Right ventricle myocardium inferior (tissue), 1 donor: Measurements from ENCODE around the gene PRCC. TPM values are rescaled to one million over a fixed set of nuclear protein-coding genes. Genes with fewer than 3 reads are reported as not detected.
A peak's percentile ranks its signal among the peaks of the same experiment; 100 is the strongest.

Source experiments
- ATAC-seq: fragments of 200-7000 bp; cut with Tn5 transposase; one replicate; pipeline ENCODE4 v1.9.1; 2020; ENCODE audit warnings: mild to moderate bottlenecking, moderate library complexity
- DNase-seq: peaks from one replicate; pipeline ENCODE4 v3.0.0; 2021; ENCODE audit errors: missing footprints
- intact Hi-C: fragments of 100-400 bp; cut with DNase I; formaldehyde crosslinking; loops from one replicate; pipeline ENCODE4 v1.11.0; 2022
- total RNA-seq: library from RNA; stranded (reverse); fragmentation: NEBNext Ultra II Directional; extraction: Animal tissue kit (Norgen Biotek cat#: 25700); gene quantifications from one replicate; pipeline ENCODE4 v1.2.1, GENCODE V29; 2021
- donor health status: DM: no; HTN: yes; CAD: no; lungs with severe emphysema.

PRCC gene
- total RNA-seq, 1 donor from 2014 or later: 42.9 TPM

DNA sequence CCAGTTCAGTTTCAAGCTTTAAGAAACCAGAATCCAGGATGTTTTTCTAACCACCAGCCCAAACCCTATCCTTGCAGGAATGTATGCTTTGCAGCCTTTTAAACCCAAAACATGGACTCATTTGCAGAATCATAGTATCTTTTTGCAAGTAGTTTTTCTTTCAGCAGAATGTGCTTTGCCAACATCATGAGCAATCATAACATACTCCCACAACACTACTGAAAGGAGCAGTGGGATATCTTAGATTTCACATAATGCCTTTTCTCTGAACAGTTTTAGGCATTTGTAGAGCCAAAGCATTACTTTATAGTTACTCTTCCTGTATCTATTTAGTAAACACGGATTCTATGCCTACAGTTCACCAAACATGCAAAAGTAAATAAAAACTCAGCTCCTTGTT lies 59.3 kb downstream of the PRCC start:
- ATAC-seq (no peak), DNase-seq (no peak)
- intact Hi-C loops: no loop called here

DNA sequence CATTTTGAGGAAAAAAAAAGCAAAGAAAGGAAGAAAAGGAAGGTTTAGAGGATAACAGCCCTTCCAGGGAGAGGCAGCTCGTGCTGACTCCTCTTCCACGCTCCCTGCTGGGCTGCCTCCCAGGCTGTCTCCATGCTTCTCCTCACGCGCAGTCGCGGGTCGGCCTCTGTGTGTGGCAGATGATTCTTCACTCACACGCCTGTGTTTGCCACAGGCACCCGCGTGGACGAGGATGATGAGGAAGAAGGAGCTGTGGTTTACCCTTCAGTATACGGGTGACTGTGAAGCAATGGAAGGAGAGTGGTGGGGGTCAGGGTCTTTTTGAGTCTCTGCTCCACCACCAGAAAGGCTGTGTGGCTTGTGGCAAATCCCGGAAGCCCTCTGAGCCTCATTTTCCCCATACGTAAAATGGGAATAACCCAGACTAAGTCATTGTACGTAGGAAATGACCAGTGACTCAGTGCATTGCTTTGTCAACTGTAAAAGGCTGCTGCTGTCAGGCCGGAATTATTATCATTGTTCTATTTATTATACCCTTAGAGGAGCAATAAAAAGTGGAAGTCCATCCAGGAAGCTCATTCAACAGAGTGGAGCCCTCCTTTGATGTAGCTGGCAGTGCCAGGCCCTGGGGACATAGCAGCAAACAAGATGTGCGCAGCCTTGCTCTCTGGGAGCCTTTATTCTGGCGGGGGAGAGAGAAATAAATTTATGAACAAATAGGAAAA lies 61.2 kb downstream of the PRCC start:
- no peak for DNase-seq
- intact Hi-C loops: no loop called here
- no peak for ATAC-seq

DNA sequence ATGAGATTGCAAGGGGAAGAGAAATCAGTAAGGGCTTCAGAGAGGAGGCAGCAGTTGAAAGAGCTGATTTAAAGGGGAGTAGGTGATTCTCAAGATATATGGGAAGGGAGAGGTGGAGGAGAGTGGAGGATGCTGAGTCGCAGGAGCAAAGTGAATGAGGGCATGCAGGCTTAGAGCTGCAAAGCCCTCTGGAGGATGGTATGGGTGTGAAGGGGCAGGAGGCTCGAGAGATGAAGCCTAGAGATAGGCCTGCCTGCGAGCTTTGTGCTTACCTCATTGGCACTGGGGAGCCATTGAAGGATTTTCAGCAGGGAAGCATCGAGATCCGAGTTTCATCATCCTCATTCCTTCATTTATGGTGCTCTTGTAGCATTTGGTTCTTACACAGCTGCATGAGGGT lies 65.1 kb downstream of the PRCC start:
- no peak for DNase-seq
- intact Hi-C loops: no loop called here
- ATAC-seq: no peak

DNA sequence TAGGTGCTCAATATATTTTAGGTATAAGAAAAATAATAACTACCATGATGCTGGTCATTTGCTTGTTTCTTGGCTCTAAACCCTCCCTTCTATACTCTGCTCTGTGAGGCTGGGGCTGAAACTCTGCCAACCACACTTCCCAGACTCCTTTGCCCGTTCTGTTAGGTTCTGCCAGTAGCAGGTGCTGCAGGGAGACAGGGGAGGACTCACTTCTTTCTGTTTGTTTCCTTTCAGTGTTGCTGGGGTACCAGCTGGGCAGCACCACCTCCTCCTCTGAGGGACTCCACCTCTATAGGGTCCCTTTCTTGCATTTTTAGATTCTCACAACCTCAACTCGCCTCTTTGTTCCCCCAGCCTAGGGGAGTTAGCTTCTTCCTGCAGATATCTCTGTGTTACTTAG lies 66.3 kb downstream of the PRCC start:
- intact Hi-C loops: no loop called here
- ATAC-seq (peak; percentile 41), DNase-seq (no peak)

DNA sequence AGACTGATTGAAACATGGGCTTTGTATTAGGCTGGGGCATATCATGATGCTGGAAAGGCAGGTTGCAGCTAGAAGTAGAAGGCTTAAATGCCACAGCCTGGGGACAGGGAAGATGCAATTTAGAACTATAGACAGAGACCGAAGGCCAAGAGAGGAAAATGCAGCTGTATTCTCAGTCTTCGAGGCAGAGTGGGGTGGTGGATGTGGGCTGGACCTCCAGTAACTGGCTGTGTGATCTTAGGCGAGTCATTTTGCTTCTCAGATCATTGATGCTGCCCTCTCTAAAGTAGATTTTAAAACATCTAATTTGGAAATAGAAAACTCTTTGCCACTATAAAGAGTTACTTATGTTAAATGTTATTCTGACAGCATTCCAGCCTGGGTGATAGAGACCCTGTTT lies 67.0 kb downstream of the PRCC start:
- DNase-seq (no peak), ATAC-seq (no peak)
- intact Hi-C loops: no loop called here

DNA sequence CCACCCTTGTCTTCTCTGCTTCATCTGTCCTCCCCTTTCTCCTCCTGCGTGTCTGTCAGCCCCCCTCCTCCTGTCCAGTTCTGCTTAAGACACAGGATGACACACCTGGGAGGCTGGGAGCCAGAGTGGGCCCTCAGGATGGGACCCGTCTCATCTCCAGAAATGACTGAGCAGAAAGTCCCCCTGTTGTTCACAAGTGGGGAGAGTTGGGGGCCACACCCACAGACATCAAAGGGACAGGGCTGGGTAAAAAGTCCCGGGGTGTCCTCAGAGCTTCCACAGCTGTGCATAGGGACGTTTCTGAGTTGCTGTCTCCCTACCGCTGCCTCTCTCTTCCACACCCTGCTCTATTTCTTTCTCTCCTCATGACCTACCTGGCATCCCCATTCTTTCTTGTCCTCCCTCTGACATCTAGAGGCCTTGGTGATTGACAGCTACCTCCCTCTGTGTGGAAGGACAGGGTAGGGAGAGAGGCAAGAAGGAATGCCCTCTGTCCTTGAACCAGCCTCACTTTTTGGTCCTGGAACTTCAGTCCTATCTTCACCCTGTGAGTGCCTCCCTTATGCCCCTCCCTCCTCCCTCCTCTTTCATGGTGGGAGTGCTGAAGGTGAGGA lies 68.8 kb downstream of the PRCC start:
- DNase-seq: no peak
- intact Hi-C loops: loop anchor here (5.0 kb wide), 1 partner anchor 91 kb away; no protein-coding TSS in a partner anchor
- no peak for ATAC-seq

DNA sequence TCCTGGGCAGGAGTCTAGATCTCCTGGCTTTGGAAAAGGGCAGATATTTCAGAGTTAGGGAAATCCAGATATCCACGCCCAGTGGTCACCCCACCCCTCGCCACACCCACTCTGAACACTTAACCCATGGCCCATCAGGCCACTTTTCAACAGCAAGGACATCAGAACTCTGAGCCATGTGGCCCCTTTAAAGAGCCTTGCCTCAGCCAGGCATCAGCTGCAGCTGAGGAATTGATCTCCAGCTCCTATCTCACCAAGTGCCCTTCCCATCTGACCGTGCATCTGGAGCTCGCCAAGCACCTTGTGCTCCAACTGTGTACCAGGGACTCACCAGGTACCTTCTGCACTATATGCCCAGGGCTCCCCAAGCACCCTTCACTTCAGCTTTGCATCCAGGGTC lies 69.6 kb downstream of the PRCC start:
- intact Hi-C loops: loop anchor here (5.0 kb wide), 1 partner anchor 90 kb away; no protein-coding TSS in a partner anchor
- ATAC-seq (no peak), DNase-seq (no peak)

DNA sequence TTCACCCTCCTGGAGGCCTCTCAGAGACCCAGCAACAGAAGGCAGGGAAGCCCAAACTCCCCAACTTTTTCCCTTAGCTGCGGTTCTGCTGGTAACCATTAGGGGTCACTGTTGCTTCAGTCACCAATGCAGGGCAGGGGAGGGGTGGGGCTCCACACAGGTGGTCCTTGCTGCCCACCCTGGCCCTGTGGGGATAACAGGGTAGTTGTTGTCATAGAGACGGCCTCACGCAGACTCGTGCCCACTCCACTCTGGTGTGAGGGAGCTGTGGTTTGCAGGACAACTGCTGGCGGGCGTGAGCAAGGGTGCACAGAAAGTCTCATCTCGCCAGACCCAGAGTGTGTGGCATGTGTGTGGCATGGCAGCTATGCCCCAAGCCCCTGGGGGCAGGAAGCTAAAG lies 71.6 kb downstream of the PRCC start:
- intact Hi-C loops: loop anchor here (1.0 to 5.0 kb wide), 2 partner anchors 21 to 88 kb away; partner anchors contain the start of gene NTRK1
- DNase-seq (no peak), ATAC-seq (no peak)

DNA sequence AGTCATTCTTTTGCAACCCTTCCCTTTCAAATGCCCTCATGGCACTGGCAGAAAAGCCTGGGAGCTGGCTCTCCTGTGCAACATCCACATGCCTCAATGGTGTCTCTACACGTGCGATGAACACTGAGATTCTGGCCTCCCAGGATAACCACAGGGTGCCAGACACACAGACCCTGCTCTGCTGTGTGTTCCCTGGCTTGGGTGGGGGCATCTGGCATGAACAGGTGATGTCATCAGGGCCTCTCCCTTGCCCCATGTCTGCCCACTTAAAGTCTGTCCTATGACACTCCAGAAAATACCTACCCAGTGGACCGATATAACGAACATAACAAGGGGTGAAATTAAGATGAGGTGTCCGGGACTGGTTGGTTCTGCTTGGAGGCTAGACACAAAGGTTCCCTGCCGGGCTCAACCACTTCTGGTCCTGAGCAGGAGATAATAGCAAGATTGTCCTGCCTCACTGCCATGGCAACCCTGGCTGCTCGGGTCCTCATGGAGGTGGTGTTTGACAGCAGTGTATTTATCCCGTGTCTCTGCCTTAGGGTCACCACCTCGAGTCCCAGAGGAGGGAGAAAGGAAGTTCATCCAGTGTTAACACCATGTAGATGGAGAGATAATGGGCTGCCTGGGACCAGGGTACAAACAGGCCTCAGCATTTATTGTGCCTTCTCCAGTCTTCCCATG lies 72.2 kb downstream of the PRCC start:
- intact Hi-C loops: loop anchor here (1.0 to 5.0 kb wide), 3 partner anchors 21 to 88 kb away; partner anchors contain the start of gene NTRK1
- no peak for ATAC-seq

DNA sequence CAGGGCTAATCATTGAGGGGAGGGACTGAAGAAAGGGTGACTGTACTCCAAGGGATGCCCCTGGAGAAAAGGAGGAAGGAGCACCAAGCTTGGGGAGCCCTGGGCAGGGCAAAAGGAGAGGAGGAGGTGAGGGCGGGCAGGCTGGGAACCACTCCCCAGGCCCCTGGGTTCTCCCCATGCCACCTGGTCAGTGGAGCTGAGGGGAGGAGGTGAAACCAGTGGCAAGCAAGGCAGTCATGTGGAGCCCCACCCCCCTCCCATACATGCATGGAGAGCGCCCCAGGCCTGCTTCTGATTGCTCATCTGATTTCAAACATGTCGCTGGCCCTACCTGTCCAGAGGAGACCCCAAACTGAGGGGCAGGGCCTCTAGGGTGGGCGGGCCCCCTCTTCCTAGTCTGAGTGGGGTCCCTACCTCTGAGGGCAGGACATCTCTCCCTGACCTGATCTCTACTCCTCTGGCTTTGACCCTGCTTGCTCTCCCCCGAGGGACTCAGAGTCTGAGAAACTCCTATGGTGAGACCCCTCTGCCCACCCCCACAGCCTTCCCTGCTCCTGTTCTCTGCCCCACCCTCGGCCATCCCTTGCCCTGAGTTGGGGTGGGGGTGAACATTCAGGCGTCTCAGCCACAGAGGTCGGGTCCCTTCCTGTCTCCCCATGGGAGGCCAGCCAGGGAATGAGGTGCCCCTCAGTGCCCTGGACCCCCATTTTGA lies 73.0 kb downstream of the PRCC start:
- DNase-seq (no peak), ATAC-seq (no peak)
- intact Hi-C loops: loop anchor here (2.0 kb wide), 1 partner anchor 50 kb away; no protein-coding TSS in a partner anchor

More for the DNA sequence above, 72.2 kb downstream of the PRCC start:
- no peak for DNase-seq

DNA sequence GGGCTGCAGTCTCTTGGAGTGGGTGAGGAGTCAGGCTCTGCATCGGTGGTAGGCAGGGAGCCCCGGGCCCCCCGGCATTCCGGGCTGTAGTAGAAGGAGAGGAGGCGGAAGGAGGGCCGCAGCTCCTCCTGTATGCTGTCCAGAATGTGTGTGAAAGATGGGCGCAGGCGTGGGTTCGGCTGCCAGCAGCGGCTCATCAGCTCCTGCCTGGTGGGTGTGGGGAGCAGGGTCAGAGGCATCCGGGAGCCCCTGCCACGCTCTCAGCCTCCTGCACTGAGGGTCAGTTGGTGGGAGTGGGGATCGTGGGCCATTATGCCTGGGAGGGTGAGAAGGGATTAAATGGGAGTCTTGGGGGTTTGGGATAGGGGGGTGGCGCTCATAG lies 73.6 kb downstream of the PRCC start:
- intact Hi-C loops: loop anchor here (2.0 kb wide), 1 partner anchor 50 kb away; no protein-coding TSS in a partner anchor
- ATAC-seq (no peak), DNase-seq (no peak)

DNA sequence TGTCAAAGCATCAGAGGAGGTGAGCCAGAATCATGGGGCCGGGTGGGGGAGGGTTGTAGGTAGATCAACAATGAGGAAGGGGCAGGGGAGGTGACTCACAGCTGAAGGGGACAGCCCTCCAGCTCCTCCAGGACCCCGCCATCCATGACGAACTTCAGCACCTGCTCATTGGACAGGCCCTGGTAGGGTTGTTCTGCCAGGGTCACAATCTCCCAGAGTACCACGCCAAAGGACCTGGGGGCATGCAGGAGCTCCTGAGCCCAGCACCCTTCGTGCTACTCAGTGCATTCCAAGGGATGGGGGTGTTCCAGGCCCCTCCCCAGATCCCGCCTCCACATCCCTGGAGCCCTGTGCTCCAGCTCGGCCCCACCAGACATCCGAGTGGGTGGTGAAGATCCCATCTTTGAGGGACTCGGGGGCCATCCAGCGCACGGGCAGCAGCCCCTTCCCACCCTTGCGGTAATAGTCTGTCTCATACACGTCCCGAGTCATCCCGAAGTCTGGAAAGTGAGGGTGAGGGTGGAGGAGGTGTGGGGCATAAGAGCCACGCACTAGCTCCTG lies 74.0 kb downstream of the PRCC start:
- intact Hi-C loops: loop anchor here (2.0 kb wide), 1 partner anchor 49 kb away; no protein-coding TSS in a partner anchor
- no peak for DNase-seq
- ATAC-seq: no peak

DNA sequence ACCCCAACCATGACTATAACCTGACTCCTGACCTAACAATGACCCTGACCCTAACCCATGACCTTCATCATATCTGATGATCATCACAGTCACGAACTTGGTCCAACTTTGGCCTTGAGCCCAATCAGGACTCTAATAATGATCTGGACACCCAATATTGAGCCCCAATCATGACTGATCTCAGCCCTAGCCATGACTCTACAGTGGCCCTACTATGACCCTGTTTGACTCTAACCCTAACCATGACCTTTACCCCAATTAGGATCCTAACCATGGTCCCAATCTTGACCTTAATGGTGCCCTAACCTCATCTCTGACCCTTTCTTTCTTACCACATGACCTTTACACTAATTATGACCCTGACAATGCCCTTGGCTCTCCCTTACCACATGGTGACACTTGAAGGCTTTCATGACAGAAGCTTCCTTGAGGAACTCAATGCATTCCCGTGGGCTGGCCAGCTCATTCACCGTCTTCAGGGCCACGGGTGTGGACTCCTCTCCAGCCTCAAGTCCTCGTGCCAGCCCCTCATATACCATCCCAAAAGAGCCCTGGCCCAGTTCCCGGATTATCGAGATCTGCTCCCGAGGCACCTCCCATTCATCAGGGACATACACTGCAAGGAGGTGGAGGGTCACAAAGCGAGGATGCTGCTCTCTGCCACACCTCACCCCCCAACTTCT lies 75.4 kb downstream of the PRCC start:
- ATAC-seq: no peak
- intact Hi-C loops: no loop called here
- DNase-seq: no peak

DNA sequence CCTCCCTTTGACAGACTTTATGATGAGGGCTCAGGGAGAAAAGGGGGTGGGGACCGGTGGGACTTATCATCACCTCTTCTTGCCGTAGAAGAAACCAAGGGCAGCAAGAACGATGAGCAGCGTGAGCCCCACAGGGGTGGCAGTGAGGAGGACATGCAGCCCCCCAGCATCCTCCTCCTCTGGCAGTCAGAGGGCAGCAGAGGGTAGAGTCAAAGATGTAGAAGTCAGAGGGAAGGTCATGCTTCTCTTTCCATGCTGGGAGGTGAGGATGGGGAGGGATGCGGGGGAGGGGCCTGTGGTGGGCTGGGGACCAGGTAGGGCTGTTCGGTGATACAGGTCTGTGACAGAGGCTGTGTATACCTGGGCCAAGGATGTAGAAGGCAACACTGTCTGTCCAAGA lies 76.8 kb downstream of the PRCC start:
- intact Hi-C loops: no loop called here

DNA sequence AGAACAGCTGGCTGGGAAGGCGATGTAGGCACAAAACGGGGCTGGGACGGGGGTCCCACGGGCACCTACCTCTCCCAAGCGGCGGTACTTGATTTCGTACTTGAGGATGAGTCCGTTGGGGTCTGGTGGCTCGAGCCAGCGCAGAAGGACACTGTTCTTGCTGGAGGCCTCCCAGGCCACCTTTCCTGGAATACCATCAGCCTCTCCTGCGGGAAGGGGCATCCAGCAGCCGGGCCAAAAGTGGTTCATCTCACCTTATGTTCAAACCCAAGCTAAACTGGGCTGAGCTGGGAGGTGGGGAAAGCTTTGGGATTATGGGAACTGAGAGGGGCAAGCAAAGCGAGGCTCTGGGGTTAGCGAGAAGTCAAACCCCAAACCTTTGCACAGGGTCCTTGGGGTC lies 77.3 kb downstream of the PRCC start:
- intact Hi-C loops: no loop called here
- no peak for ATAC-seq
- no peak for DNase-seq

More for the DNA sequence above, 76.8 kb downstream of the PRCC start:
- no peak for ATAC-seq
- DNase-seq: no peak

DNA sequence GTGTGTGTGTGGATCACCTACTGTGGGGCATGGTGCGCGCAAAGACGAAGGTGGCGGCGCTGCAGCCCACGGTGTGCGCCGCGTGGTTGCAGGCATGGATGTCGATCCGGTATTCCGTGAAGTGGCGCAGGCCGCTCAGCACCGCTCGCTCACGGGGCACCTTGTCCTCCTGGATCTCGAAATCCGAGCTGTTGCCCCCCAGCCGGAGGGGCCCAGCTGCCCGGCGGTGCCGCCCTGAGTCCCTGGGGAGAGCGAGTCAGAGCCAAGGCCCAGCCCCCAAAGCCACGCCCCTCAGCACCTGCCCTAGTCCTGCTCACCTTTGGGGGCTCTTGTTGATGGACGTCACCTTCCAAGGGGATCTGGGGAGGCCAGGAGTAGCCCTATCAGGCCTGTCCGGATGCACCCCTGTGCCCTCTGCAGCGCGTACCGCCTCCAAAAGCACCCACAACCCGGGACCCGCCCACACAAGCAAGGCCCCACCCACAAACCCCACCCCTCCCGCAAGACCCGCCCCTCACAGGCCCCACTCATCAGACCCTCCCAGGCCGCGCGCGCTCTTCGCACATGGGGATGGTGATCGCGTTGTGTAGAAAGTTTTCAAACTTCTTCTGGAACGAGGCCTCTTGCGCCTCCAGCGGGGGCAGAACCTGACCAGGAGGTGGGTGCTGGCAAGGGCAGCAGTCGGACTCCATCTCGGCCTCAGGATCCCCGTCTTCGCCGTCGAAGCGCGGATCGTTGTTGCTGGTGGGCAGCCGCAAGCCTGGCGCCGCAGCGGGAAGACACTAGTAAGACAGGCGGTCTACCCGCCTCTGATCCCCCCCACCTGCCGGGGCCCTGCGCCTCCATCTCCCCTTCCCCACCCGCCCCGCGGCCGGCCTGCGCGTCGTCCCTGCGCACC lies 78.0 kb downstream of the PRCC start:
- intact Hi-C loops: no loop called here
- peak; percentile 68 for DNase-seq
- ATAC-seq: no peak

DNA sequence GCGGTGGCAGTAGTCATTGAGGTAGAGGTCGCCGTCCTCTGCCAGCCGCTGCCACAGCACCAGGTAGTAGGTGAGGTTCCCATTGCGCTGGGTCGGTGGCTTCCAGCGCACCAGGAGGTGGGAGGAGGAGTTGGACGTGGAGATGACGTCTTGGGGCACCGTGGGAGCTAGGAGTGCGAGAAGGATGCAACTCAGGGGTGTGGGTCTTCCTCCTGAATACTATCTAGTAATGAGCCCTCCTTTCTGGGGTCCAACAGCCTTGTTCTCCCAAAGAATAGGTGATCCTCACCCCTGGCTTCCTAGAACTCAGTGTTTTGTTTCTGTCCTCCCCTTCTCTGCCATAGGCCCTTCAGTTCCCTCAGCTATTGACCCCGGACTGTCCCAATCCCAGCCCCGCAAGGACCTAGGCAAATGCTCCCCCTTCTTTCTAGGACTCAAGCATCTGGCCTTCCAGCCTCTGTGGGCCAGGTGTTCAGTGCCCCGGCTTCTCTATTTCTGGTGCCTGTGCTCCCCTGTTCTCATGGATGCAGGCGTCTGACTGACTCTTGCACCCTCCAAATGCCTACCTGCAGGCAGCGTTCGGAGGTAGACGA lies 78.7 kb downstream of the PRCC start:
- intact Hi-C loops: no loop called here
- DNase-seq: no peak
- ATAC-seq: no peak
